Loucy (cell line): ENCODE measurements around the gene TUBA1A.

Source experiments
- CTCF ChIP-seq: fragments of 200-600 bp; sonication (generic); conservative IDR thresholded peaks from 2 replicates; pipeline ENCODE4 v1.5.1; 2014; ENCODE audit warnings: mild to moderate bottlenecking, antibody characterized with exemption, low read length
- EZH2phosphoT487 ChIP-seq: fragments of 200-600 bp; IDR thresholded peaks from 2 replicates; pipeline ENCODE4 v1.6.1; 2018; ENCODE audit warnings: antibody characterized with exemption, mild to moderate bottlenecking, moderate library complexity, borderline replicate concordance

GRCh38 chr12:49223122-49223521, 34.2 kb upstream of the TUBA1A start:
- TF ChIP-seq EZH2phosphoT487 (no peak), CTCF (no peak)
